ENCODE measurements around the gene APIP.
"Not testable (repeated sequence)": the region's sequence is repeated elsewhere in the genome, so short reads cannot be mapped to it uniquely, and the experiment has no call there.

APIP gene

GRCh38 chr11:34926101-34926830 is 10.1 kb upstream of the APIP start:
- DNase-seq, result no peak

- no peak for DNase-seq
These were observed 8.5 kb upstream of the APIP start for GRCh38 chr11:34924714-34925113.

GRCh38 chr11:34921156-34921555 is 5.0 kb upstream of the APIP start:
- DNase-seq, result no peak

GRCh38 chr11:34916843-34917770 is 928 bp upstream of the APIP start:
- DNase-seq, result no peak

- DNase-seq, result peak; percentile 42
These were observed 804 bp downstream of the APIP start for GRCh38 chr11:34915136-34916014.

GRCh38 chr11:34913556-34913955 is 2.6 kb downstream of the APIP start:
- DNase-seq, result not testable (repeated sequence)

- DNase-seq, result no peak
These were observed 4.5 kb downstream of the APIP start for GRCh38 chr11:34911676-34912075.

GRCh38 chr11:34910817-34911216 is 5.4 kb downstream of the APIP start:
- no peak for DNase-seq

GRCh38 chr11:34909955-34910354 is 6.2 kb downstream of the APIP start:
- DNase-seq, result no peak

GRCh38 chr11:34909415-34909814 is 6.8 kb downstream of the APIP start:
- DNase-seq, result no peak

GRCh38 chr11:34907934-34908593 is 8.1 kb downstream of the APIP start:
- no peak for DNase-seq

- no peak for DNase-seq
These were observed 10.5 kb downstream of the APIP start for GRCh38 chr11:34905666-34906065.

- DNase-seq, result no peak
These were observed 11.7 kb downstream of the APIP start for GRCh38 chr11:34904421-34904955.

GRCh38 chr11:34899633-34900016 is 16.6 kb downstream of the APIP start:
- DNase-seq, result no peak

- no peak for DNase-seq
These were observed 17.7 kb downstream of the APIP start for GRCh38 chr11:34898474-34898873.

- DNase-seq, result no peak
These were observed 18.9 kb downstream of the APIP start for GRCh38 chr11:34897171-34897870.

- DNase-seq, result not testable (repeated sequence)
These were observed 20.0 kb downstream of the APIP start for GRCh38 chr11:34896191-34896590.

GRCh38 chr11:34893416-34893815 is 22.8 kb downstream of the APIP start:
- no peak for DNase-seq

GRCh38 chr11:34891611-34892010 is 24.6 kb downstream of the APIP start:
- no peak for DNase-seq

GRCh38 chr11:34890812-34891211 is 25.4 kb downstream of the APIP start:
- DNase-seq, result no peak

GRCh38 chr11:34890089-34890488 is 26.1 kb downstream of the APIP start:
- DNase-seq, result no peak

GRCh38 chr11:34887260-34887659 is 28.9 kb downstream of the APIP start:
- no peak for DNase-seq
